KMS-11 (cell line): ENCODE data around the gene FBXO8.

Experiments
- H2AFZ ChIP-seq: fragments of 200-600 bp; sonication (generic); 2 replicates; pipeline ENCODE4 v1.6.1; 2016; ENCODE audit warnings: antibody characterized with exemption, mixed run types, low read depth
- H3K27ac ChIP-seq: fragments of 200-600 bp; sonication (generic); 2 replicates; pipeline ENCODE4 v1.6.1; 2016; ENCODE audit warnings: mild to moderate bottlenecking, mixed run types
- H3K27me3 ChIP-seq: fragments of 200-600 bp; sonication (generic); 2 replicates; pipeline ENCODE4 v1.6.1; 2017; ENCODE audit warnings: mild to moderate bottlenecking, low read depth, mixed run types, moderate library complexity; ENCODE audit not compliant: insufficient read depth
- H3K36me3 ChIP-seq: fragments of 200-600 bp; sonication (generic); 2 replicates; pipeline ENCODE4 v1.6.1; 2017; ENCODE audit warnings: mild to moderate bottlenecking, mixed run types; ENCODE audit not compliant: insufficient read depth
- H3K4me1 ChIP-seq: fragments of 200-600 bp; sonication (generic); 2 replicates; pipeline ENCODE4 v1.6.1; 2016; ENCODE audit warnings: mild to moderate bottlenecking, low read depth, mixed run types; ENCODE audit not compliant: poor library complexity, severe bottlenecking
- H3K4me2 ChIP-seq: fragments of 200-600 bp; sonication (generic); 2 replicates; pipeline ENCODE4 v1.7.0; 2016; ENCODE audit warnings: mild to moderate bottlenecking, mixed run types
- H3K4me3 ChIP-seq: fragments of 200-600 bp; sonication (generic); IDR thresholded peaks from 2 replicates; pipeline ENCODE4 v1.6.1; 2017; ENCODE audit warnings: low read depth, low read length, mixed read lengths; ENCODE audit not compliant: insufficient read depth
- H3K79me2 ChIP-seq: fragments of 200-600 bp; sonication (generic); 2 replicates; pipeline ENCODE4 v1.6.1; 2016; ENCODE audit warnings: low read depth, mixed run types; ENCODE audit not compliant: insufficient read depth
- H3K9ac ChIP-seq: fragments of 200-600 bp; sonication (generic); 2 replicates; pipeline ENCODE4 v1.6.1; 2016; ENCODE audit warnings: mild to moderate bottlenecking, mixed run types
- H4K20me1 ChIP-seq: fragments of 200-600 bp; sonication (generic); 2 replicates; pipeline ENCODE4 v1.6.1; 2016; ENCODE audit warnings: mild to moderate bottlenecking, mixed run types; ENCODE audit not compliant: insufficient read depth
- TF ChIP-seq, protein P1 (sequence below): fragments of 200-600 bp; sonication (generic); conservative IDR thresholded peaks from 2 replicates; pipeline ENCODE4 v1.6.1; 2017; ENCODE audit warnings: low read depth, mild to moderate bottlenecking, antibody characterized with exemption, low read length, moderate library complexity, mixed read lengths

Gene FBXO8

DNA sequence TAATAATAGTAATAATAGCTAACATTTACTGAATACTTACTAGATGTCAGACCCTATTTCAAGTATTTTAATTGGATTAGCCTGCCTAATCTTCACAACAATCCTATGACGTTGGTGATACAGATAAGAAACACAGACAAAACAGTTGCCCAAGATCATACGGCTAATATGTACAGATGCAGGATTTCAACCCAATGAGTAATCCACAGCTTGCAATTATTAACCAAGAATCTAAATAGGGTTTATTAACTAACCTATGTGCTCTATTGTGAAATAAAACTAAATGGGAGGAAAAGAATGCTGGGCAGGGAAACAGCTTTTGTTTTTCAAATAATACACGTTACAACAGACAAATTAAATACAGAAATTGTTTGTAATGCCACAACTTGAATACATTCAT is 23.4 kb downstream of the FBXO8 start:
- H2AFZ ChIP-seq = no peak overlapping the region
- H3K4me2 ChIP-seq = no peak overlapping the region
- H3K79me2 ChIP-seq = 0 out of 2 replicates have a peak, but pooled peaks cover 3% of the 10 kb centered on the region
- H3K27me3 ChIP-seq = no peaks in the 10 kb centered on the region
- H3K4me3 ChIP-seq = no peak overlapping the region
- H4K20me1 ChIP-seq = no peaks in the 10 kb centered on the region
- no peak overlapping the region for H3K27ac ChIP-seq
- no peak overlapping the region for H3K9ac ChIP-seq
- H3K4me1 ChIP-seq = no peaks in the 10 kb centered on the region
- H3K36me3 ChIP-seq = no peaks in the 10 kb centered on the region; the same call in 1 of the 2 replicates
- TF ChIP-seq, protein P1, sequence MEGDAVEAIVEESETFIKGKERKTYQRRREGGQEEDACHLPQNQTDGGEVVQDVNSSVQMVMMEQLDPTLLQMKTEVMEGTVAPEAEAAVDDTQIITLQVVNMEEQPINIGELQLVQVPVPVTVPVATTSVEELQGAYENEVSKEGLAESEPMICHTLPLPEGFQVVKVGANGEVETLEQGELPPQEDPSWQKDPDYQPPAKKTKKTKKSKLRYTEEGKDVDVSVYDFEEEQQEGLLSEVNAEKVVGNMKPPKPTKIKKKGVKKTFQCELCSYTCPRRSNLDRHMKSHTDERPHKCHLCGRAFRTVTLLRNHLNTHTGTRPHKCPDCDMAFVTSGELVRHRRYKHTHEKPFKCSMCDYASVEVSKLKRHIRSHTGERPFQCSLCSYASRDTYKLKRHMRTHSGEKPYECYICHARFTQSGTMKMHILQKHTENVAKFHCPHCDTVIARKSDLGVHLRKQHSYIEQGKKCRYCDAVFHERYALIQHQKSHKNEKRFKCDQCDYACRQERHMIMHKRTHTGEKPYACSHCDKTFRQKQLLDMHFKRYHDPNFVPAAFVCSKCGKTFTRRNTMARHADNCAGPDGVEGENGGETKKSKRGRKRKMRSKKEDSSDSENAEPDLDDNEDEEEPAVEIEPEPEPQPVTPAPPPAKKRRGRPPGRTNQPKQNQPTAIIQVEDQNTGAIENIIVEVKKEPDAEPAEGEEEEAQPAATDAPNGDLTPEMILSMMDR = no peak

DNA sequence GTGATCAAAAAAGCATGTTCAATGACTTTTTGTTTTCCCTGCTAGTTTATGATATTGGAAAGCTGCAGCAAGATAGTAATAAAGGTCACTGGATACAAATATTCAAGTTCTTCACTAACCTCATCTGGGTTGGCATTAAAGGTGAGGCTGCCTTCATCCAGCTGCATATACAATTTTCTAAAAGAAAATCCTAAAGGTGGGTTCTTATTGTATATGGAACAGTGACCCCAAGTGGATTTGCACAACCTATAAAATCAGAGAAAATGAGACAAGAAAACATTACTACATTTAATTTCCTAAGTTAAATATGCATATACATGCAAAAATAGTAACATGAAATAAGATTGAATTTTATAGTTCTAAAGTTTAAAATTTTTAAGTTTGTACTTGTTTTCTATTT is 23.9 kb downstream of the FBXO8 start:
- Histone ChIP-seq H2AFZ (no peak overlapping the region), H4K20me1 (no peaks in the 10 kb centered on the region), H3K79me2 (no peaks in the 10 kb centered on the region), H3K9ac (no peak overlapping the region), H3K4me3 (no peak overlapping the region), H3K4me2 (no peak overlapping the region), H3K27me3 (no peaks in the 10 kb centered on the region), H3K36me3 (no peaks in the 10 kb centered on the region; the same call in 1 of the 2 replicates), H3K27ac (no peak overlapping the region), H3K4me1 (no peaks in the 10 kb centered on the region)
- TF ChIP-seq, protein P1 = no peak

DNA sequence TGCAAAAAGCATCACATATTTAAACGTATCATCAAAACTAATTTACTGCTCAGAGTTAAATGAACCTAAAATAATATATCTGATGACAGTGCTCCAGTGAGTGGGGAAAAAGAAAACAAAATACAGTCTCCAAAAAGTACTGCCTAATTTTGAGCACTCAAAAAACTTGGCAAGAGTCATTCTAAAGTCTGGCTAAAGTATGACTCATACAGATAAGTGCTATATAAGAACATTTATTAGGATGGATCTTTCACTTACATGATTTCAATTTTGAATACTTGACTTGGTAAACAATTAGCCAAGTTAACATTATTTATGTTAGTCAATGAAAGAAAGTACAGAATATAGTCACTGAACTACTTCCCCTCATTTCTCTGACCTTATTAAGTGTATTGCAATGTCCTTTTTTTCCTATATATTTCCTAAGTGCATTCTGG is 27.2 kb downstream of the FBXO8 start:
- no peaks in the 10 kb centered on the region for H4K20me1 ChIP-seq
- no peaks in the 10 kb centered on the region for H3K4me1 ChIP-seq
- H3K27me3 ChIP-seq = no peaks in the 10 kb centered on the region
- no peaks in the 10 kb centered on the region for H3K79me2 ChIP-seq
- H3K27ac ChIP-seq = no peak overlapping the region
- no peak overlapping the region for H3K4me3 ChIP-seq
- H3K36me3 ChIP-seq = no peaks in the 10 kb centered on the region; the same call in 1 of the 2 replicates
- no peak overlapping the region for H2AFZ ChIP-seq
- TF ChIP-seq, protein P1 = no peak
- no peak overlapping the region for H3K4me2 ChIP-seq
- no peak overlapping the region for H3K9ac ChIP-seq

DNA sequence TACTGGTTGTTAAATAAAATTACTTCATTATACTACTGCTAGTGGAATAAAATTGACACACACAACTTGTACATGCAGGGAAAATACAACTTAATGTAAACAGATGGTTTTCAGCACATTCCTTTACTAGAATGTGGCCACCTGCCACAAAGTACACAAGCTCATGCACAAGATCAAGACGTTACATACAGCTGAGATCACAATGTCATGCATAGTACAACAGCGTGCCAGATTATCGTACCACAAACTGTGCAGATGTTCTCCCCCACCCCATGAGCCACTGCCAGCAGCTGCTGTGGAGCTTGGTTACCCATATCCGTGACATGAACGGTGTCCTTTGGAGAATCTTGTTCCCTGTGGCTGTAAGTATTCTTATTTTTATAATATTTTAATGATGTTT is 27.7 kb downstream of the FBXO8 start:
- no peaks in the 10 kb centered on the region for H4K20me1 ChIP-seq
- H3K27ac ChIP-seq = no peak overlapping the region
- no peaks in the 10 kb centered on the region for H3K4me1 ChIP-seq
- no peak overlapping the region for H3K4me3 ChIP-seq
- H3K36me3 ChIP-seq = no peaks in the 10 kb centered on the region; the same call in 1 of the 2 replicates
- no peak overlapping the region for H3K9ac ChIP-seq
- H3K79me2 ChIP-seq = no peaks in the 10 kb centered on the region
- TF ChIP-seq, protein P1 = no peak
- no peak overlapping the region for H3K4me2 ChIP-seq
- H3K27me3 ChIP-seq = no peaks in the 10 kb centered on the region
- no peak overlapping the region for H2AFZ ChIP-seq
